ENCODE data around the gene SRP9. TPM values are rescaled to one million over a fixed set of nuclear protein-coding genes. Genes with fewer than 3 reads are reported as not detected.

Gene SRP9
- total RNA-seq, 4 donors from 2014 or later, result 139 to 234 (median 156) TPM

GRCh38 chr1:225818229-225818628 is 40.6 kb downstream of the SRP9 start:
- TF ChIP-seq CTCF (IDR thresholded peaks at IDR 0.05; ENCODE audit: low read depth), result no peak

- TF ChIP-seq CTCF (IDR thresholded peaks at IDR 0.05; ENCODE audit: low read depth), result no peak
Measured at GRCh38 chr1:225819346-225820192, 41.9 kb downstream of the SRP9 start.

GRCh38 chr1:225820522-225821120 is 43.0 kb downstream of the SRP9 start:
- TF ChIP-seq CTCF (IDR thresholded peaks at IDR 0.05; ENCODE audit: low read depth), result no peak

GRCh38 chr1:225822655-225823403 is 45.2 kb downstream of the SRP9 start:
- TF ChIP-seq CTCF (IDR thresholded peaks at IDR 0.05; ENCODE audit: low read depth), result no peak

GRCh38 chr1:225823811-225824261 is 46.2 kb downstream of the SRP9 start:
- TF ChIP-seq CTCF (IDR thresholded peaks at IDR 0.05; ENCODE audit: low read depth), result no peak

- TF ChIP-seq CTCF (IDR thresholded peaks at IDR 0.05; ENCODE audit: low read depth), result no peak
Measured at GRCh38 chr1:225824533-225824941, 46.9 kb downstream of the SRP9 start.

- TF ChIP-seq CTCF (IDR thresholded peaks at IDR 0.05; ENCODE audit: low read depth), result no peak
Measured at GRCh38 chr1:225825078-225825477, 47.5 kb downstream of the SRP9 start.
